ENCODE data around the gene CD22. TPM values are rescaled to one million over a fixed set of nuclear protein-coding genes. Genes with fewer than 3 reads are reported as not detected.

Gene CD22
- total and polyA plus RNA-seq, 2 of the 13 experiments (the other 11 are each of a cell fraction or from before 2014, with no cell fraction given), result 0.71 to 1.7 TPM

DNA sequence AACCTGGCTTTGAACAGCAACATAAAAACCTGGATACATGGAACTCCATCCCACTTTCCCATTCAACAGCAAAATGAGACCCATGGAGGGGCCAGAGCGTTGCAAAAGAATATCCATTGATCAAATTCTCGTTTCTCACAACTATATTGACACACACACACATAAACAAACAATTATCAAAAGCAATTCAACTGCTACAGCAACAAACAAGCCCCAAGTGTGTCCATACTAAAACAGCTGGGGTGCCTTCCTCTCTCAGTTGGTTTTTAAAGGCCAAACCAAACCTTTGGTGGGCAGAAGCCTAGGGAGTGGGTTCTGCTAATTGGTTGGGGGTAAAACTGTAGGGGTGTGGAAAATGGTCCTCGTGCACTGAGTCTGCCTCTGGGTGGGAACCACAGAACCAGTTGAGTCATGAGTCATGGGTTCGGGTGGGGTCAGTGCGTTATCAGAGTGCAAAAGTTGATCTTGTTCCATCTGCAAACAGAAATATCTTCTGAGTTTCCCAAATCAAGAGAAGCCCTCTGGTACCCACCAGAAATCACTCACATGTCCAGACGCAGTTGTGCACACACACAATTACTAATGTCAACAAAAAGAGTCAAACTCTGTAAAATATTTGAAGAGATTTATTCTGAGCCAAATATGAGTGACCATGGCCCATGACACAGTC, 60.3 kb downstream of the CD22 start (continued):
- TF ChIP-seq, protein P1, sequence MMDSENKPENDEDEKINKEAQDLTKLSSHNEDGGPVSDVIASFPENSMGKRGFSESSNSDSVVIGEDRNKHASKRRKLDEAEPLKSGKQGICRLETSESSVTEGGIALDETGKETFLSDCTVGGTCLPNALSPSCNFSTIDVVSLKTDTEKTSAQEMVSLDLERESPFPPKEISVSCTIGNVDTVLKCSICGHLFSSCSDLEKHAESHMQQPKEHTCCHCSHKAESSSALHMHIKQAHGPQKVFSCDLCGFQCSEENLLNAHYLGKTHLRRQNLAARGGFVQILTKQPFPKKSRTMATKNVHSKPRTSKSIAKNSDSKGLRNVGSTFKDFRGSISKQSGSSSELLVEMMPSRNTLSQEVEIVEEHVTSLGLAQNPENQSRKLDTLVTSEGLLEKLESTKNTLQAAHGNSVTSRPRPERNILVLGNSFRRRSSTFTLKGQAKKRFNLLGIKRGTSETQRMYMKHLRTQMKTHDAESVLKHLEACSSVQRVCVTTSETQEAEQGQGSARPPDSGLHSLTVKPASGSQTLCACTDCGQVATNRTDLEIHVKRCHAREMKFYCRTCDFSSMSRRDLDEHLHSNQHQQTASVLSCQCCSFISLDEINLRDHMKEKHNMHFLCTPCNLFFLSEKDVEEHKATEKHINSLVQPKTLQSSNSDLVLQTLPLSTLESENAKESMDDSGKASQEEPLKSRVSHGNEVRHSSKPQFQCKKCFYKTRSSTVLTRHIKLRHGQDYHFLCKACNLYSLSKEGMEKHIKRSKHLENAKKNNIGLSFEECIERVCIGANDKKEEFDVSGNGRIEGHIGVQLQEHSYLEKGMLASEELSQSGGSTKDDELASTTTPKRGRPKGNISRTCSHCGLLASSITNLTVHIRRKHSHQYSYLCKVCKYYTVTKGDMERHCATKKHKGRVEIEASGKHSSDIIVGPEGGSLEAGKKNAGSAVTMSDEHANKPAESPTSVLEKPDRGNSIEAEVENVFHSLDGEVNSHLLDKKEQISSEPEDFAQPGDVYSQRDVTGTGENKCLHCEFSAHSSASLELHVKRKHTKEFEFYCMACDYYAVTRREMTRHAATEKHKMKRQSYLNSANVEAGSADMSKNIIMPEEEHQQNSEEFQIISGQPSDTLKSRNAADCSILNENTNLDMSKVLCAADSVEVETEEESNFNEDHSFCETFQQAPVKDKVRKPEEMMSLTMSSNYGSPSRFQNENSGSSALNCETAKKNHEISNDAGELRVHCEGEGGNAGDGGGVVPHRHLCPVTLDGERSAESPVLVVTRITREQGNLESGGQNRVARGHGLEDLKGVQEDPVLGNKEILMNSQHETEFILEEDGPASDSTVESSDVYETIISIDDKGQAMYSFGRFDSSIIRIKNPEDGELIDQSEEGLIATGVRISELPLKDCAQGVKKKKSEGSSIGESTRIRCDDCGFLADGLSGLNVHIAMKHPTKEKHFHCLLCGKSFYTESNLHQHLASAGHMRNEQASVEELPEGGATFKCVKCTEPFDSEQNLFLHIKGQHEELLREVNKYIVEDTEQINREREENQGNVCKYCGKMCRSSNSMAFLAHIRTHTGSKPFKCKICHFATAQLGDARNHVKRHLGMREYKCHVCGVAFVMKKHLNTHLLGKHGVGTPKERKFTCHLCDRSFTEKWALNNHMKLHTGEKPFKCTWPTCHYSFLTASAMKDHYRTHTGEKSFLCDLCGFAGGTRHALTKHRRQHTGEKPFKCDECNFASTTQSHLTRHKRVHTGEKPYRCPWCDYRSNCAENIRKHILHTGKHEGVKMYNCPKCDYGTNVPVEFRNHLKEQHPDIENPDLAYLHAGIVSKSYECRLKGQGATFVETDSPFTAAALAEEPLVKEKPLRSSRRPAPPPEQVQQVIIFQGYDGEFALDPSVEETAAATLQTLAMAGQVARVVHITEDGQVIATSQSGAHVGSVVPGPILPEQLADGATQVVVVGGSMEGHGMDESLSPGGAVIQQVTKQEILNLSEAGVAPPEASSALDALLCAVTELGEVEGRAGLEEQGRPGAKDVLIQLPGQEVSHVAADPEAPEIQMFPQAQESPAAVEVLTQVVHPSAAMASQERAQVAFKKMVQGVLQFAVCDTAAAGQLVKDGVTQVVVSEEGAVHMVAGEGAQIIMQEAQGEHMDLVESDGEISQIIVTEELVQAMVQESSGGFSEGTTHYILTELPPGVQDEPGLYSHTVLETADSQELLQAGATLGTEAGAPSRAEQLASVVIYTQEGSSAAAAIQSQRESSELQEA (CRISPR knock-in tag; IDR thresholded peaks at IDR 0.05; ENCODE audit: not compliant biosample characterization), result no peak
- TF ChIP-seq KDM5B (CRISPR knock-in tag; IDR thresholded peaks at IDR 0.05; ENCODE audit: borderline replicate concordance) (no peak), ZFYVE20 (CRISPR knock-in tag; IDR thresholded peaks at IDR 0.05; ENCODE audit: borderline replicate concordance, low read depth) (no peak), PHF8 (CRISPR knock-in tag; IDR thresholded peaks at IDR 0.05) (no peak), KAT2B (IDR thresholded peaks at IDR 0.05; ENCODE audit: borderline replicate concordance, low read depth, low read length) (no peak), NFYC (CRISPR knock-in tag; IDR thresholded peaks at IDR 0.05) (no peak), JDP2 (CRISPR knock-in tag; IDR thresholded peaks at IDR 0.05; ENCODE audit: borderline replicate concordance) (no peak), NPAS2 (CRISPR knock-in tag; IDR thresholded peaks at IDR 0.05; ENCODE audit: borderline replicate concordance) (no peak), NCOR1 (IDR thresholded peaks at IDR 0.05; ENCODE audit: borderline replicate concordance, low read length) (no peak), RFXANK (CRISPR knock-in tag; IDR thresholded peaks at IDR 0.05) (no peak)
- TF ChIP-seq, protein P2, sequence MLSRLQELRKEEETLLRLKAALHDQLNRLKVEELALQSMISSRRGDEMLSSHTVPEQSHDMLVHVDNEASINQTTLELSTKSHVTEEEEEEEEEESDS (CRISPR knock-in tag; IDR thresholded peaks at IDR 0.05; ENCODE audit: borderline replicate concordance), result no peak
- TF ChIP-seq, protein P3, sequence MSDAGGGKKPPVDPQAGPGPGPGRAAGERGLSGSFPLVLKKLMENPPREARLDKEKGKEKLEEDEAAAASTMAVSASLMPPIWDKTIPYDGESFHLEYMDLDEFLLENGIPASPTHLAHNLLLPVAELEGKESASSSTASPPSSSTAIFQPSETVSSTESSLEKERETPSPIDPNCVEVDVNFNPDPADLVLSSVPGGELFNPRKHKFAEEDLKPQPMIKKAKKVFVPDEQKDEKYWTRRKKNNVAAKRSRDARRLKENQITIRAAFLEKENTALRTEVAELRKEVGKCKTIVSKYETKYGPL (CRISPR knock-in tag; IDR thresholded peaks at IDR 0.05), result no peak
- TF ChIP-seq, protein P4, sequence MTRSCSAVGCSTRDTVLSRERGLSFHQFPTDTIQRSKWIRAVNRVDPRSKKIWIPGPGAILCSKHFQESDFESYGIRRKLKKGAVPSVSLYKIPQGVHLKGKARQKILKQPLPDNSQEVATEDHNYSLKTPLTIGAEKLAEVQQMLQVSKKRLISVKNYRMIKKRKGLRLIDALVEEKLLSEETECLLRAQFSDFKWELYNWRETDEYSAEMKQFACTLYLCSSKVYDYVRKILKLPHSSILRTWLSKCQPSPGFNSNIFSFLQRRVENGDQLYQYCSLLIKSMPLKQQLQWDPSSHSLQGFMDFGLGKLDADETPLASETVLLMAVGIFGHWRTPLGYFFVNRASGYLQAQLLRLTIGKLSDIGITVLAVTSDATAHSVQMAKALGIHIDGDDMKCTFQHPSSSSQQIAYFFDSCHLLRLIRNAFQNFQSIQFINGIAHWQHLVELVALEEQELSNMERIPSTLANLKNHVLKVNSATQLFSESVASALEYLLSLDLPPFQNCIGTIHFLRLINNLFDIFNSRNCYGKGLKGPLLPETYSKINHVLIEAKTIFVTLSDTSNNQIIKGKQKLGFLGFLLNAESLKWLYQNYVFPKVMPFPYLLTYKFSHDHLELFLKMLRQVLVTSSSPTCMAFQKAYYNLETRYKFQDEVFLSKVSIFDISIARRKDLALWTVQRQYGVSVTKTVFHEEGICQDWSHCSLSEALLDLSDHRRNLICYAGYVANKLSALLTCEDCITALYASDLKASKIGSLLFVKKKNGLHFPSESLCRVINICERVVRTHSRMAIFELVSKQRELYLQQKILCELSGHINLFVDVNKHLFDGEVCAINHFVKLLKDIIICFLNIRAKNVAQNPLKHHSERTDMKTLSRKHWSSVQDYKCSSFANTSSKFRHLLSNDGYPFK (CRISPR knock-in tag; IDR thresholded peaks at IDR 0.05; ENCODE audit: borderline replicate concordance), result no peak
- TF ChIP-seq, protein P5, sequence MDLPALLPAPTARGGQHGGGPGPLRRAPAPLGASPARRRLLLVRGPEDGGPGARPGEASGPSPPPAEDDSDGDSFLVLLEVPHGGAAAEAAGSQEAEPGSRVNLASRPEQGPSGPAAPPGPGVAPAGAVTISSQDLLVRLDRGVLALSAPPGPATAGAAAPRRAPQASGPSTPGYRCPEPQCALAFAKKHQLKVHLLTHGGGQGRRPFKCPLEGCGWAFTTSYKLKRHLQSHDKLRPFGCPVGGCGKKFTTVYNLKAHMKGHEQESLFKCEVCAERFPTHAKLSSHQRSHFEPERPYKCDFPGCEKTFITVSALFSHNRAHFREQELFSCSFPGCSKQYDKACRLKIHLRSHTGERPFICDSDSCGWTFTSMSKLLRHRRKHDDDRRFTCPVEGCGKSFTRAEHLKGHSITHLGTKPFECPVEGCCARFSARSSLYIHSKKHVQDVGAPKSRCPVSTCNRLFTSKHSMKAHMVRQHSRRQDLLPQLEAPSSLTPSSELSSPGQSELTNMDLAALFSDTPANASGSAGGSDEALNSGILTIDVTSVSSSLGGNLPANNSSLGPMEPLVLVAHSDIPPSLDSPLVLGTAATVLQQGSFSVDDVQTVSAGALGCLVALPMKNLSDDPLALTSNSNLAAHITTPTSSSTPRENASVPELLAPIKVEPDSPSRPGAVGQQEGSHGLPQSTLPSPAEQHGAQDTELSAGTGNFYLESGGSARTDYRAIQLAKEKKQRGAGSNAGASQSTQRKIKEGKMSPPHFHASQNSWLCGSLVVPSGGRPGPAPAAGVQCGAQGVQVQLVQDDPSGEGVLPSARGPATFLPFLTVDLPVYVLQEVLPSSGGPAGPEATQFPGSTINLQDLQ (CRISPR knock-in tag; IDR thresholded peaks at IDR 0.05), result no peak

Measured in HepG2 (cell line).